Activated CD8-positive, alpha-beta memory T cell treated with anti-CD3 and anti-CD28 coated beads, Interleukin-2, amount 50 U/mL, for 48 hours (primary cell): Measurements from ENCODE around the gene ERBB4.

Experiments
- DNase-seq: peaks from one replicate; pipeline ENCODE4 v3.0.0-alpha.2; 2020

The ERBB4 gene

DNA sequence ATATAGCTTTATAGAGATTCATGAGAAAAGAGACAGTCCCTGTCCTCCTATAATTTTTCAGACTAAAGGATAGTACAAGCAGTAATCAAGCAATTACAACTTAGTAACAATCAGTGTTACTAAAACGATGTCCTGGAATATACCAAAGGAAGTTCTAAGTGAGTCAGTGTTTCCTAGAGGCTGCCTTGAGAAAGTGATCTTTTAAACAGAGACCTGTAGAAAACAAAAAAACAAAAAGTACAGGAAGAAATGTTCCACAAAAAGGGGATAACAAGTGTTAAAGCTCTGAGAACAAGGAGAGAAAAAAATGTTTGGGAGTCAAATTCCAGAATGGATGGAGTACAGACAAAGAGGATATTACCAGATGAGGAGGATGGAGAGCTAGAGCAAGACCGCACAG lies 556.4 kb downstream of the ERBB4 start:
- DNase-seq, result no peak

DNA sequence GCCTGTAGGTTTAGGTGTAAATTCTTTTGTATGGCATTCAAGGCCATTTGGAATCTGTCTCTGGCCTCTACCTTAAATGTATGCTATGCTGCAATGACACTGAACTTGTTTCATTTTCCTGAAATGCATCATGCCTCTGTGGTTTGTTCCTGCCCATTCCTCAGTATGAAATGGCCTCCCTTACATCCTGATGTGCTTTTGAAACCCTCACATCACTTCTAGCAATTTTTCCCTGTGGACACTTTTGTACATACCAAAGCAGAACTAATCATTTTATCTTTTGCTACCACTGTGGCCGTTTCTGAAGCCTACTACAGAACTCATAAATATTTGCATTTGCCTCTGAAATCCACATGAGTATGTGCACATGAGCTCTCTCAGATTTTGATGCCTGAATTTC lies 557.2 kb downstream of the ERBB4 start:
- no peak for DNase-seq

DNA sequence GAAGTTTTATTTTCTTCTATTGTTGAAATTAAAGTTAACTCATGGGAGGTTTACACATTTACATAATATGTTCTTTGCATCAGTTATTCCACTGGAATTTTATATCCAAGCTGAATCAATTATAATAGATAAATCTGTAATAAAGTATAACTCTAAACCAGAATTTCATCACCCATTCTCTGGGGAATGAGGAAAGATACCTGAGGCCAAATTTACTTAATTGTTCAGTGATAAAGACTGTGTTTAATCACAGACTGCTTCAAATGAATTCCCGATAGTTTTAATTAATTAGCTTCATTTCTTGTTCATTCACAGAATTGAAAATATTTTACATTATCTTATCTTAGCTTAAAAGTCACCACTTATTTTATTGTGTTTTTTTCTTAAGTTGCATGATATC lies 562.5 kb downstream of the ERBB4 start:
- DNase-seq, result no peak

DNA sequence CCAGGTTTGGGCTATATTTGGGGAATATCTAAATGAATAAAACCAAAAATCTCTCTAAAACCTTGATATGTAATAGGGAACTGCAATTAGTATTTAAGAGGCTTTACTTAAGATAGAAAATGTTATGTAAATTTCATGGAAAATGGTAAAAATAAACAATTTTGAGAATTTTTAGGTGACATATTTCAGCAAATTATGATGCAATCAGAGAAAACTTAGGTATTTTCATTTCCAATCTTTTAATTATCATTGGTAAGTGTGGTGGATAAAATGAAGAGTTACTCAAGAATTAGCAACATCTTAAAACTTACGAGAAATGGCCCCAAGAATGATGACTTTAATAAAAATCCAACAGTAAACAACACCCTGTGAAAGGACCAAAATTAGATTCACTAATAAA lies 571.4 kb downstream of the ERBB4 start:
- DNase-seq, result no peak

DNA sequence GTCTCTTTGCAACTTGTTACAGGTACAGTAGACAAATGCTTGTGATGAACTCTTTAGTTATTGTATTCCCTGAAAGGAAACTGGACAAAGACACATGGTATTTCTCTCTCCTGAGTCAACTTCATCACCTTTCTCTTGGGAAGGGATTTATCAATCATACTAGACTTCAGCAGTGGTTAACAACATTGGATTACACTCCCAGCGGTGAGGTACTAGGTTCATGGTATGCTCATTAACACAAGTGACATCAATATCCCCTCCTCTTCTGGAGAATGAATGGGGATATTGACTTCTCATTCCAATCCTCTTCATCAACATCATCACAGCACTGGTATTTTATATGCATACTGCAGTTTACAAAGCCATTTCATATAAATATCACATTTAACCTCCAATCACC lies 574.6 kb downstream of the ERBB4 start:
- no peak for DNase-seq

DNA sequence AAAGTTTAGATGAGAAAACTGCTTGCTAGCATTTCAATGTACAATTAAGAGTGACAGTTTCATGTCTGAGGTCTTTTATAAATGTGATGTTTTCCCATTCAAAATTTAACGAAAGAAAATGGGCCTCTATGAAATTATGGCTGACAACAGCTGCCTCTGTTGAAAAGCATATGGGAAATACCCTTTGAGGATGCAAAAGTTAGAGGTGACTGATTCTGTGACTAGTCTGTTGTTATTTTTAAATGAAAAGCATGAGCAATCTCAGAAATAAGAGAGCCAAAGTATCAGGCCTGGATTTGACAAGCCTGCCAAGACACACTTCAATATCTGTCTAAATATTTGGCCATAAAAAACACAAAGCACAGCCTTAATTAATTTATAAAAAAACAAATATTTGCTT lies 580.8 kb downstream of the ERBB4 start:
- DNase-seq, result no peak

DNA sequence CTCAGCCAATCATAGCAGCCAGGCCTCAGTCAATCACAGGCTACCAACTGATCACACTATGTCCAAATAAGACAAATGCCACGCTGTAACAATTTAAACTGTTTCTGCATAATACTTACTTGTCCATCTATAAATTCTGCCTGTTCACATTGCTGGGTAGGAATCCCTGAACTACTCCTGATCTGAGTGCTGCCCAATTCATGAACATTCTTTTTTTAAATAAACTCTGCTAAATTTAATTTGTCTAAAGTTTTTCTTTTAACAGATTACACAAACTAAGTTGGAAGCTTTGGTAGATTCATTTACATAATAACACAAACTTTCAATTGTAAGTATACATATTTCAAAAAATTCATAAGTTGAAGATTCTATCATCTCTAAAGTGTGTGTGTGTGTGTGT lies 583.0 kb downstream of the ERBB4 start:
- DNase-seq, result no peak

DNA sequence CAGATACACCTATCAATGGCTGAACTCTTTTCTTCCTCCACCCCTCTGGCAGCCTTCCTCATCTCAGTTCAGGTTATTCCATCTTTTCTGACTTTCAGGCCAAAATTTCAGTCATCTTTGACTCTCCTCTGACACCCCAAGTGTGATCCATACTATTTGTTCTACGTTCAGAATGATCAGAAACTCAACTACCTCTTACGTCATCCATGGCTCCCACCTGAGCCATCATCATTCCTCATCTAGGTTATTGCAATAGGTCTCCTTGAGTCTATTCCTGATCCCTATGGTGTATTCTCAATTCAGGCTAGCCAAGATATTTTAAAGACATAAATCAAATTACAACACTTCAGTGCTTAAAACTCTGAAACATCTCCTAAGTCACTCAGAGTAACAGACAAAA lies 589.7 kb downstream of the ERBB4 start:
- DNase-seq, result no peak

DNA sequence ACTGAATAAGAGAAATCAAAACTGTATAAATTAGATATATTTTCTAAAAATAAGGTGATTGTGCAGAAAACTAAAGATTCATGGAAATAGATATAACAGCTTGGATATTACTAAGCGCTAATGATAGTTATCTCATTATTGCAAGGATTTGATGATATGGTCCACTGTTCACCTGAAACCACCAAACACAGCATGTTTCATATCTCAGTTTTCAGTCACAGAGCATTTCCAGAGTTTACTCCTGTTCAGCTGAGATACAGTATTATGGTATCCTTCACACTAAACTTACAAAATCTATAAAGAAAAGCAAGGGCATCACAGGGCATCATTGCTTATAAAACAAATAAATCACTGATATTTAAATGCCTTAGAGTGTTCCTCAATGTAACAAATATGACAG lies 591.6 kb downstream of the ERBB4 start:
- no peak for DNase-seq

DNA sequence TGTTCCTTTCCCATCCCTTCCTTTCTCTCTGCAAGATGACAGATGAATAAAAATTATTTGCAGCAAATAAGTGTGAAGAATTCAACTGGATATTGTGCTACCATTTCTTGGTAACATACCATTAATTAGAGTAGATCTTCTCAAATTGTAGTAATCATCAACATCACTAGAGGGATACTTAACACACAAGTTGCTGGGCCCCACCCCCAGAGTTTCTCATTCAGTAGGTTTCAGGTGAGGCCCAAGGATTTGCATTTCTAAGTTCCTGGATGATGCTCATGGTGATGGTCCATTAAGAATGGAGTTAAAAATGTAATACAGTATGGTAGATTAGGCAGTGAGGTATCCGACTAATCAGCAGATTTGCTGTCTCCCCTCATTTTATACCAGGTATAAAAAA lies 594.0 kb downstream of the ERBB4 start:
- no peak for DNase-seq

DNA sequence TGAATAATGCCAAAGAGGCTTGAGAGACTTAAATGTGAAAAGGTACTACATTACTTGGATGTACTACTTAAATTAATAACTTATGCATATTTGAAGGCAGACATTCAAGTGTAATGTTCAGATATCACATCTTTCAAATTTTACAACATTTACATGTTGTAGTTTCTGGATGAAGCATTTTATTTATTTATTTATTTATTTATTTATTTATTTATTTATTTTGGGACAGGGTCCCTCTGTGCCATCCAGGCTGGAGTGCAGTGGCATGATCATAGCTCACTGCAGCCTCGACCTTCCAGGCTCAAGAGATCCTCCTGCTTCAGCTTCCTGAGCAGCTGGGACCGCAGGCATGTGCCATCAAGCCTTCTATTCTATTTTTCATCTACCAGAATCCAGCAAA lies 596.4 kb downstream of the ERBB4 start:
- no peak for DNase-seq

DNA sequence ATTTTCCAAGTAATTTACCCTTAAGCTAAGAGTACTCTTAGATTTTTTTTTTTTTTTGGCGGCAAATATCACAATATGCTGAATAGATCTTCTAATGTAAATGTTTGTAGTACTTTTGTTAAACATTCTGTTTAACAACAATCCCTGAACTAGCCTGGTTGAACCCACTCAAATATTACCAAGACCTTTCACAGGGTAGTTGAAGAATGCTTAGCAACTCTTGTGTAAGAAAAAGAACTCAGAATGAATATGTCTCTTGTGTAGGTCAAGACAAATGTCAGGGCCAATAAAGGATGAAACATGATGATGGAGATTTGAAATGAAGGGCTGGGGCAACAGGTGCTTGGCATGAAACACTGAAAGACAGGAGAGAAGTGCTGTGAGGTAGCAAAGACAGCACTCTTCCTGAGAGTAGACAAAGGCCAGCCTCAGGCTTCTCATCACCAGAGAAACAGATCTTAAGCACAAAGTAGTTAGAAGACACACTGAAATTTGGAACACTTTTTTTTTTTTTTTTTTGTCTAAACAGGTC lies 597.3 kb downstream of the ERBB4 start:
- DNase-seq, result no peak

DNA sequence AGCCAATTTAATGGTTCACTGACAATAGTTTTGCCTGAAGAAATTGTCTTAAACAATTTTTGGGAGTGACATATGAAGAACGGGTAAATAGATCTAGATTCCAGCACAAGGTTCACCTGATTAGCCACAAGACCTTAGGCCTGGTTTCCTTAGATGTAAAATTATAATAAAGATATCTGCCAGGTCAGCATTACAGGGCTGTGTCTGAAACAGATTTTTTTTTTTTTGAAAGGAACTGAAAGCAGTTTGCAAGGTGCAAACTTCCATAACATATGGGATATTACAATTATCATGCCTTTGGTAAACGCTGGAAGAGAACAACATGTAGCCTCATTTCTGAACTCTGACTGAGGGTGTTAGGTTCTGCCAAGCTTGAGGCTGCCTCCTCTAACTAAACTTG lies 599.4 kb downstream of the ERBB4 start:
- no peak for DNase-seq

DNA sequence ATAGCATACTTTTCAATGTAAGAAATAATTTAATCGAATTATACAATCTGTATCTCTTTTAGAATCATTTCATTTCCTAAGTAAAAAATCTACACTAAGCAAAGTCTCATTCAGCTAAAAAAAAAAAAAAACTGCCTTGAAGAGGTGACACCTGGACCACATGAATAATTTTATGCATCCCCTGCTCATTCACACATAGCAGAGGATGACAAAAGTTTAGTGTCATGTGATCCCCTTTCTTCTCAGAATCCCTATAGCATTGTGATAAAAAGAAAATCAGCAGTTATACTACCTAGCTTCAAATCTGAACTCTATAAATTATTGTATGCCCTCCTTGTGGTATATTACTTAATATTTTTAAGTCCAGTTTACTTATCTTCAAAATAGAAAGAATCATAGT lies 603.8 kb downstream of the ERBB4 start:
- DNase-seq, result no peak

DNA sequence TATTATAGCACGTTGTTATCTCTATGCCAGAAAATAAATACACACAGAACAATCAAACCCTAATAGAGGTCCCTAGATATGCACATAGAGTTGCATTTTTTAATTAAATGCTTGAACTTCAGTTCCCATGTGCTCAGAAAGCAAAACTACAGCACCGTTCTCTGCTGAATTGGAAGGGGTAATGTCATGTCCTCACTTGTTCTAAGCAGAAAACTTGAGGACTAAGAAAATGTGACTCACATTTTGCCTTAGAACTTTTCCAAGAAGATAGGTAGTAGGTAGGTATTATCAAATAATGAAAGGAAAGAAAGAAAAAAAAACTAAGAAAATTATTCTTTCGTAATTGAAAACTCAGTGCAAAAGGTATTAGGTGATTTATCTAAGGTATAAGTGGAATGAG lies 607.3 kb downstream of the ERBB4 start:
- DNase-seq, result no peak

DNA sequence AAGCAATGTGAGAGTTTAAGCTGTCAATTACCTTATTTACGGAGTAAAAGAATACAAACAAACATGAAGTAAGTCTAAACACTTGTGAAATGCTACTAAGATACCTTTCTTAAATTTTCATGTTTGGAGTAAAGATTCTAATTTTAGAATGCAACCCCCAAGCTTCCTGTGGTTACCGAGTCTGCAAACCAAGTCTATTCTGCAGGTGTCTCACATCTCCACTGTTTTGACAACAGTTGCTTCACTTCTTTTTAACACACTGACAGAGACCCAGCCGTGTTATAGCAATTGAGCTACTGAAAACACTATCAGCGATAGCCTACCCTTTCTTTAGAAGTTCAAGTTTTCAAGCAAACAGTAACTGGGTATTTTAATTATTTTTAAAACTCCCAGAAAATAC lies 608.3 kb downstream of the ERBB4 start:
- no peak for DNase-seq

DNA sequence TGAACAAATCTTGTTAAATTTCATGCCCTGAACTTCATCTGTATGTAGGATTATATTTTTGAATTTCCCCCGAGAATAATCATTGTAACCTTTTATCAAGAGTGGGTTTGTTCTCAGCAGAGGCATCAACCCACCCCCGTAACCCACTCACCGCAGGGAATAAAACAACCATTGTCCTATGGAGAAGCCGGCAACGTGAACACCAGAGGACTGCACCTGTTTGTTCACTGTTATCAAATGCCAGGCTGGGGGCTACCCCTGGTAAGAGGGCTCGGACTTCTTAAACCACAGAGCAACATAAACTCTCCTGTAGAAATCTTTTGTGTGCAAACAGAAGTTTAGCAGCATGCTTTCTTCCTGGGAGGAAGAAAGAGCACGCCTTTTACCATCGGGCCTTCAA lies 610.4 kb downstream of the ERBB4 start:
- DNase-seq, result no peak

DNA sequence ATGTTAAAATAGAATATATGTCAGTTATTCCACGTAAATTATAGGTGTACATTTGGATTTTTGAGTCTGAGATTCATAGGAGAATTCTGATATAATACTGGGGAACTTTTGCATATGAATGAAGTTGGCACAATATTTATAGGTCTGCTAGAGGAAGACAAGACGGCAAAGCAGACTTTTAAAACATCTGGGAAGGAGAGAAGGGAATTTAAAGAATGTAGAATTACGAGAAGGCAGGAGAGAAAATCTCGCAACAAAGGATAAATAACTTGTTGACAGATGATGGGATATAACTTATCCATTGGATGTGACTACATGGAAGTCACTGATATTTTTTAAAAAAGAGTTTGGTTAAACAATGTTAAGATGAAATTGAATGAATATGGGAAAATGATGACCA lies 615.6 kb downstream of the ERBB4 start:
- DNase-seq, result no peak

DNA sequence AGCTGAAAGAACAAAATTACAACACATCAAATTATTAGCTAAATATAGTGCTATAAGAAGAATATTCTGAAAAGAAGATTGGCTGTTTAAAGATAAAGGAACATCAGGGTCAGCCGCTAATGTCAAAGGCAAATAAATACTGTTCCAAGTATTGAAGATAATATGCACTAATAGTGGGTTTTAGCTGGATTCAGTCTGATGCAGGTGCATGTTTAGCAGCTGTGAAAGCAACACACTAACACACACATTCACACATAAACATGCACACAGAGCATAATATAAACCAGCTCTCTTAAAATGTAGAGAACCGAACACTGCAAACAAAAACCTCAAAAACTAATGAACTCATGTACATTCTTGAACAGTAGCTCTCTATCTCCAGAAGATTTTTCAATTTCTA lies 634.6 kb downstream of the ERBB4 start:
- no peak for DNase-seq

DNA sequence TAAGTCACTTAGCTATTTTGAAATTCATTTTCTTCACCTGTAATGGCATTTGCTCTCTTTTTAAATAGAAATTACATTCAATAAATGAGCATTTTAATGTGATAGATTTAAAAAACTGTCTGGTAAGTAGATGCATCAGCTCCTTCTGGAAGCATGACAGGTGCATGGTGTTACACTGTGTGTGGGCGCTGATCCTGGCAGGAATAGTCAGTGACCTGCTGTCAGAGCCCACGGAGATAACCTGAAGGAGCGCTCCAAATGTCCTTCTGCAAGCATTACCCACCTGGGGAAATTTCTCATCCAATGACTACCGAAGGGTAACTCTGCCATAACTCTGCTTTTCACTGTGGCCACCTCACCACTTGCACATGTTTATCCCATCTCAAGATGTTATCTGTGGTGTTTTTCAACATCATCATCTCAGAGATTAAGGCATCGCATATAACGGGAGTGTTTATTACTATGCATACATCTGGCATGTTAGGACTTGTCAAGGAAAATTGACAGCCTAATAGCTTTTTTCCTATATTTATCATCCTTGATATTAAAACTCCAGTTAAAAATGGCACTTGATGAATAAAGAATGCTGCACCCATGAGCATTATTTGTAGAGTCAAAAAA lies 637.3 kb downstream of the ERBB4 start:
- DNase-seq, result no peak

DNA sequence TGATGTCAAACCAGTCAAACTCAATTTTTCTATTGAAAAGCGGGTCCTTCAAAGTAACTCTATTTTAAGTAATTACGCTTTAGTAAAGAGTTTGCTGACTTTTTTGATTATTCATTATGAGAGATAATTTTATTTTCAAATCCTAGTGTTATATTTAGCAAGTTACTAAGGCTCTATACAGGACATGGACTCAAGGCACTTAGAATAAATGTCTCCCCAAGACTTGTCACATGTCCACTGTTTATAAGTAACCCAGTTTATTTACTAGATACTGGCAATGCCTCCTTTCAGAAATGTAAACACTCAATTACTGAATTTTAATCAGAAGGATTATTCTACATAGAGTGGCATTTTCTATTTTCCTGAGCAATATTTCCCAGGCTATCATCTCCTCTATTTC lies 638.1 kb downstream of the ERBB4 start:
- DNase-seq, result no peak

DNA sequence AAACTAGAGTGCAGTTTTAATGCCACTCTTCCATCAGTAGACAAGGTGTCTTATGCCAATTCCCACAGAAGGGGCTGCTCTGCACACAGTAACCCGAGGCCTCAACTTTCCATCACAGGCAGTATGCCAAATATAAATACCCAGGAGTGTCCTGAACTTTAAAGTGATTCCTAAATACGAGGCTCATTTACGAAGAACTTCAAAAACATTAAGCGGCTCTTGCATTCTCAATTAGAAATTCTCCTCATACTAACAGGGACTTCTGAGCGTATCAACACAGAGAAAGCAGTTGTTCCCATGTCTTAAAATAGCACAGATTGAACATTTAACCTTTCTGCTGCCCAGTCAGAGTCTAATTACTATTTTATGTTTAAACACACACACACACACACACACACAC lies 638.6 kb downstream of the ERBB4 start:
- DNase-seq, result no peak

DNA sequence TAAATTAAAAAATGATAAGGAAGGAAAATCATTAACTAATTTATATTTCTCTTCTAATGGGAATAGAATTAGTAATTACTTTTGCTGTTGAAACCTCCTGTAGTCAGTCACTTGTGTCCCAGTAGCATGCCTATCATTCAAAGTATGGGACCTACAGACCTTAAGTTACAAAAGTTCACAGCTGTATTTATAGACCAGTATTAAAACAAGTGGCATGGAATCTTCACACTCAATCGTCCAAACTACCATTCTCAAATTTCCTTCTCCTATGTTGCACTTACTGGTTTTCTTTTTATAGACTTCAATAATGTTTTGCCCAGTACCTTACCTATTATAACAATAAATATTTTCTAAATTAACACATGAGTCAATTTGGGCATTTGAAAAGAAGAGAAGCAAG lies 639.9 kb downstream of the ERBB4 start:
- no peak for DNase-seq

DNA sequence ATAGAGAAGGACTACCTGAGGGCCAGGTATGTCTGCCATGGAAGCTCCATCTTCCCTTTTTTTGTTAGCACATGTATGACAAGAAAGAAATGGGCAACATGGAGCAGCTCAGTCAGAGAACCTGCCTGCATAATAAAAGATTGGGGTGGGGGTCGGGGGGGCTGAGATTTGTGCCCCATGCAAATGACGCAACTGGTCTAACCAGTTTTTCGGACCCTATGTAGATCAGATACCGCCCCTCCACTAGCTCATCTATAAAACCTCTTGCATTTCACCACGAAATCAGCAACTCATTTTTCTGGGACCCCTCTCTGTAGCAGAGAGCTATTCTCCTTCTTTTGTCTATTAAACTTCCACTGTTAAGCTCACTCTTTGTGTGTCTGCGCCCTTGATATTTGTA lies 657.2 kb downstream of the ERBB4 start:
- DNase-seq, result no peak

DNA sequence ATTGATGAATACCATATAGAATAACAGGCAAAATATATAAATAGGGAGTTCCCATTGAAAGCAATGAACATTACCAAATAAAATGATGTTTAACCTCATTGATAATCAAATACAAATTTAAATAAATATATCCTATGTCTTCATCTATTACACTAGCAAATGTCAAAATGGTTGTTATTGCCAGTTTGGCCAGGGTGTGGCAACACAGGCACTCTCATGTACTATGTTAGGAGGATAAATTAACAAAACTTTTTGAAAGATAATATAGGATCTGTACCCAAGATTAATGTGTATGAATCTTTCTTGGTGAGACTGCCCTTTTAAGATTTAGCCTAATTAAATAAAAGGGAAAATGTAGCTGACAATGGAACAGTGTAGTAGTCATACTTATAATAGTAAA lies 659.3 kb downstream of the ERBB4 start:
- no peak for DNase-seq

DNA sequence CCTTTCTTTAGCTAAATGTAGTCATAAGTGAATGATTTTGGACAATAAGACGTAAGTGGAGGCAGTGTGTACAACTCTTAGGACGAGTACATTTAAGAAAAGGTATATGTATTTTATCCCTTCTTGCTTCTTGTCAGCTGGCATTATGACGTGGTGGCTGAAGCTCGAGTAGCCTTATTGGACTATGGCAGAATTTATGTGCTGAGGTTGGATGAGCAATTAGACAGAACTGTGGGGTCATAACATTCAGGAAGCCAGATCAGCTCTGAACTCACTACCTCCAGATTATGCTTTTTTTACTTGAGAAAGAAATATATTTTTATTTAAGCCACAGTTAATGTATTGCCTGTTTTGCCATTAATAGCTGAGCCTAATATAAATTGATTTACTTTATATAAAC lies 661.5 kb downstream of the ERBB4 start:
- DNase-seq, result no peak
